Embryonic facial prominence (tissue), 1 donor: Measurements from ENCODE around the gene PNPT1.
A peak's percentile ranks its signal among the peaks of the same experiment; 100 is the strongest.
"Not testable (repeated sequence)": the region's sequence is repeated elsewhere in the genome, so short reads cannot be mapped to it uniquely, and the experiment has no call there.

ENCODE experiments used
- DNase-seq: peaks from one replicate; pipeline ENCODE4 v3.0.0-alpha.2; 2016; ENCODE audit errors: extremely low spot score

The PNPT1 gene

GRCh38 chr2:55693181-55694125 lies at the start of gene PNPT1:
TSS of gene PNPT1 (minus strand) at chr2:55693844. CDS start at chr2:55693823, 21 bp downstream.
- peak; percentile 83 for DNase-seq

- DNase-seq, result no peak
Measured at GRCh38 chr2:55742996-55743395, 49.4 kb upstream of the PNPT1 start.

- not testable (repeated sequence) for DNase-seq
Measured at GRCh38 chr2:55736019-55736536, 42.4 kb upstream of the PNPT1 start.

GRCh38 chr2:55734726-55735125 lies 41.1 kb upstream of the PNPT1 start:
- DNase-seq, result no peak

- no peak for DNase-seq
Measured at GRCh38 chr2:55733335-55733734, 39.7 kb upstream of the PNPT1 start.

GRCh38 chr2:55732854-55733253 lies 39.2 kb upstream of the PNPT1 start:
- DNase-seq, result no peak

- DNase-seq, result no peak
Measured at GRCh38 chr2:55729136-55729685, 35.6 kb upstream of the PNPT1 start.

- DNase-seq, result no peak
Measured at GRCh38 chr2:55721596-55722215, 28.1 kb upstream of the PNPT1 start.

- no peak for DNase-seq
Measured at GRCh38 chr2:55720417-55720816, 26.8 kb upstream of the PNPT1 start.

- no peak for DNase-seq
Measured at GRCh38 chr2:55719852-55720251, 26.2 kb upstream of the PNPT1 start.

GRCh38 chr2:55718165-55719008 lies 24.7 kb upstream of the PNPT1 start:
- DNase-seq, result peak; percentile 21

- DNase-seq, result no peak
Measured at GRCh38 chr2:55715626-55716025, 22.0 kb upstream of the PNPT1 start.

- not testable (repeated sequence) for DNase-seq
Measured at GRCh38 chr2:55715178-55715577, 21.5 kb upstream of the PNPT1 start.

GRCh38 chr2:55712477-55713060 lies 18.9 kb upstream of the PNPT1 start:
- DNase-seq, result no peak

GRCh38 chr2:55710025-55710424 lies 16.4 kb upstream of the PNPT1 start:
- DNase-seq, result no peak

GRCh38 chr2:55707751-55708150 lies 14.1 kb upstream of the PNPT1 start:
- no peak for DNase-seq

- not testable (repeated sequence) for DNase-seq
Measured at GRCh38 chr2:55706258-55706657, 12.6 kb upstream of the PNPT1 start.

- DNase-seq, result no peak
Measured at GRCh38 chr2:55705027-55705653, 11.5 kb upstream of the PNPT1 start.

- DNase-seq, result no peak
Measured at GRCh38 chr2:55703350-55703749, 9.7 kb upstream of the PNPT1 start.

GRCh38 chr2:55692740-55693139 lies 904 bp downstream of the PNPT1 start:
- not testable (repeated sequence) for DNase-seq

- DNase-seq, result no peak
Measured at GRCh38 chr2:55672630-55673029, 21.0 kb downstream of the PNPT1 start.
